HG02885 (cell line): ENCODE data around the gene LMAN2L.

ENCODE experiments used
- ATAC-seq: cut with Tn5 transposase; IDR thresholded peaks from one replicate; pipeline ENCODE4 v1.9.1; 2021; ENCODE audit warnings: mild to moderate bottlenecking; ENCODE audit not compliant: unreplicated experiment, poor library complexity

The LMAN2L gene

GRCh38 chr2:96716388-96716787 lies 23.5 kb downstream of the LMAN2L start:
- ATAC-seq: no peak

- no peak for ATAC-seq
These were observed 24.2 kb downstream of the LMAN2L start for GRCh38 chr2:96715658-96716057.

- no peak for ATAC-seq
These were observed 28.9 kb downstream of the LMAN2L start for GRCh38 chr2:96710985-96711384.

- no peak for ATAC-seq
These were observed 36.7 kb downstream of the LMAN2L start for GRCh38 chr2:96703021-96703751.

GRCh38 chr2:96702098-96702785 lies 37.6 kb downstream of the LMAN2L start:
- no peak for ATAC-seq

- no peak for ATAC-seq
These were observed 38.2 kb downstream of the LMAN2L start for GRCh38 chr2:96701636-96702035.

- ATAC-seq: no peak
These were observed 39.8 kb downstream of the LMAN2L start for GRCh38 chr2:96700086-96700485.

- no peak for ATAC-seq
These were observed 40.2 kb downstream of the LMAN2L start for GRCh38 chr2:96699621-96700020.

- ATAC-seq: no peak
These were observed 40.8 kb downstream of the LMAN2L start for GRCh38 chr2:96699021-96699420.

- ATAC-seq: no peak
These were observed 41.5 kb downstream of the LMAN2L start for GRCh38 chr2:96698221-96698861.

GRCh38 chr2:96697476-96697875 lies 42.4 kb downstream of the LMAN2L start:
- no peak for ATAC-seq

- no peak for ATAC-seq
These were observed 44.3 kb downstream of the LMAN2L start for GRCh38 chr2:96695602-96696001.

- ATAC-seq: no peak
These were observed 44.9 kb downstream of the LMAN2L start for GRCh38 chr2:96694816-96695455.

GRCh38 chr2:96694279-96694678 lies 45.6 kb downstream of the LMAN2L start:
- ATAC-seq: no peak

GRCh38 chr2:96693286-96694200 lies 46.3 kb downstream of the LMAN2L start:
- no peak for ATAC-seq

GRCh38 chr2:96692094-96692971 lies 47.5 kb downstream of the LMAN2L start:
- no peak for ATAC-seq

- ATAC-seq: no peak
These were observed 48.7 kb downstream of the LMAN2L start for GRCh38 chr2:96691022-96691612.

- ATAC-seq: no peak
These were observed 49.4 kb downstream of the LMAN2L start for GRCh38 chr2:96690306-96691021.
